ENCODE data around the gene BABAM1. TPM values are rescaled to one million over a fixed set of nuclear protein-coding genes. Genes with fewer than 3 reads are reported as not detected.

Gene BABAM1
- total and polyA plus RNA-seq, 9 of the 15 experiments (the other 6 are each of a cell fraction or from before 2014, with no cell fraction given) = 14.7 to 160 (median 113) TPM

DNA sequence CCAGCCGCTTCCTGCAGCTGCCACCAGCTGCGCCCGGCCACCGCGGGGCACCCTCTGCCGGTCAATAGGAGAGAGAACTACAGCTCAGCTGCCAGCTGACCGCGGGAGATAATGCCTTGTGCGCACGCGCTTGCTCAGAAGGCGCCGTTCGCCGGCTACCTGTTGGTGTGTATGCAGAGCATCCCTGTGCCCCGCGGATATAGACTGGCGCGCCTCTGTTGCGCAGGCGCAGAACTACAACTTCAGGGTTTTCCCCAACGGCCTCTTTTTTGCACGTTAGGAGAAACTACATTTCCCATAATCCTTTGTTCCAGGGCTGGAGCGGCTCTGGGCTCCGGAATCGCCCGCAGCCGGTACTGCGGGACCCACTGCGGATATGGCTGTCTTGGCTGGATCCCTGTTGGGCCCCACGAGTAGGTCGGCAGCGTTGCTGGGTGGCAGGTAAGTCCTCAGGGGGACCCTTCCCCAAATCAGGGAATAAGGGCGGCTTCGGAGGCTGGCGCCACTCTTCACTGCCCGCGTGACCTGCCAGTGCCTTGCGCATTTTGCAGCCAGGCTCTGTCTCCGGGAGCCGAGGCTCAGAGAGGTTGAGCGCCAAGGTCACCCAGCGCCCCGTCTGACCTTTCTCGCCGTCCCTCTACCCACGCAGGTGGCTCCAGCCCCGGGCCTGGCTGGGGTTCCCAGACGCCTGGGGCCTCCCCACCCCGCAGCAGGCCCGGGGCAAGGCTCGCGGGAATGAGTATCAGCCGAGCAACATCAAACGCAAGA, 38.5 kb downstream of the BABAM1 start, which contains the start of gene MRPL34 (continued):
- TF ChIP-seq, protein P1, sequence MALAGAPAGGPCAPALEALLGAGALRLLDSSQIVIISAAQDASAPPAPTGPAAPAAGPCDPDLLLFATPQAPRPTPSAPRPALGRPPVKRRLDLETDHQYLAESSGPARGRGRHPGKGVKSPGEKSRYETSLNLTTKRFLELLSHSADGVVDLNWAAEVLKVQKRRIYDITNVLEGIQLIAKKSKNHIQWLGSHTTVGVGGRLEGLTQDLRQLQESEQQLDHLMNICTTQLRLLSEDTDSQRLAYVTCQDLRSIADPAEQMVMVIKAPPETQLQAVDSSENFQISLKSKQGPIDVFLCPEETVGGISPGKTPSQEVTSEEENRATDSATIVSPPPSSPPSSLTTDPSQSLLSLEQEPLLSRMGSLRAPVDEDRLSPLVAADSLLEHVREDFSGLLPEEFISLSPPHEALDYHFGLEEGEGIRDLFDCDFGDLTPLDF (CRISPR knock-in tag; IDR thresholded peaks at IDR 0.05) = peak; percentile 77; the same call in 1 of the 2 replicates
- TF ChIP-seq, protein P2, sequence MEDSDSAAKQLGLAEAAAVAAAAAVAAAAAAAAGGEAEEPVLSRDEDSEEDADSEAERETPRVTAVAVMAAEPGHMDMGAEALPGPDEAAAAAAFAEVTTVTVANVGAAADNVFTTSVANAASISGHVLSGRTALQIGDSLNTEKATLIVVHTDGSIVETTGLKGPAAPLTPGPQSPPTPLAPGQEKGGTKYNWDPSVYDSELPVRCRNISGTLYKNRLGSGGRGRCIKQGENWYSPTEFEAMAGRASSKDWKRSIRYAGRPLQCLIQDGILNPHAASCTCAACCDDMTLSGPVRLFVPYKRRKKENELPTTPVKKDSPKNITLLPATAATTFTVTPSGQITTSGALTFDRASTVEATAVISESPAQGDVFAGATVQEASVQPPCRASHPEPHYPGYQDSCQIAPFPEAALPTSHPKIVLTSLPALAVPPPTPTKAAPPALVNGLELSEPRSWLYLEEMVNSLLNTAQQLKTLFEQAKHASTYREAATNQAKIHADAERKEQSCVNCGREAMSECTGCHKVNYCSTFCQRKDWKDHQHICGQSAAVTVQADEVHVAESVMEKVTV (CRISPR knock-in tag; IDR thresholded peaks at IDR 0.05) = no peak
- TF ChIP-seq SP2 (IDR thresholded peaks at IDR 0.05; ENCODE audit: extremely low read depth, low read depth, low read length, poor library complexity, severe bottlenecking) (no peak), TEAD2 (tag; IDR thresholded peaks at IDR 0.05) (no peak), ZC3H11A (IDR thresholded peaks at IDR 0.05; ENCODE audit: low read depth, low read length) (no peak), POLR2AphosphoS5 (IDR thresholded peaks at IDR 0.05; ENCODE audit: control insufficient read depth, insufficient read depth, low read depth, low read length) (peak; percentile 43; the same call in 1 of the 2 replicates), CSDE1 (IDR thresholded peaks at IDR 0.05) (no peak), EP400 (IDR thresholded peaks at IDR 0.05) (peak; percentile 76), FOXP1 (CRISPR knock-in tag; IDR thresholded peaks at IDR 0.05) (peak; percentile 27; the same call in 1 of the 2 replicates), NUFIP1 (IDR thresholded peaks at IDR 0.05; ENCODE audit: partially characterized antibody) (peak; percentile 57), MED1 (CRISPR knock-in tag; IDR thresholded peaks at IDR 0.05; ENCODE audit: borderline replicate concordance) (no peak), DACH1 (IDR thresholded peaks at IDR 0.05; ENCODE audit: partially characterized antibody) (peak; percentile 98), NR2F6 (CRISPR knock-in tag; IDR thresholded peaks at IDR 0.05) (no peak), NRF1 (conservative IDR thresholded peaks at IDR 0.05 in 1 of 2, IDR thresholded peaks at IDR 0.05 in 1 of 2) (peak; percentile 98), JUN (IDR thresholded peaks at IDR 0.05; ENCODE audit: borderline replicate concordance, low read depth, low read length) (peak; percentile 29; the same call in 1 of the 2 replicates), JUN (CRISPR knock-in tag; IDR thresholded peaks at IDR 0.05; ENCODE audit: borderline replicate concordance) (no peak), CBX8 (IDR thresholded peaks at IDR 0.05; ENCODE audit: borderline replicate concordance, extremely low read depth, low read depth, low read length, poor library complexity, severe bottlenecking) (no peak), ZNF3 (CRISPR knock-in tag; IDR thresholded peaks at IDR 0.05) (no peak)
- TF ChIP-seq, protein P3, sequence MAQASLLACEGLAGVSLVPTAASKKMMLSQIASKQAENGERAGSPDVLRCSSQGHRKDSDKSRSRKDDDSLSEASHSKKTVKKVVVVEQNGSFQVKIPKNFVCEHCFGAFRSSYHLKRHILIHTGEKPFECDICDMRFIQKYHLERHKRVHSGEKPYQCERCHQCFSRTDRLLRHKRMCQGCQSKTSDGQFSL (CRISPR knock-in tag; IDR thresholded peaks at IDR 0.05) = no peak
- TF ChIP-seq, protein P3 (tag; IDR thresholded peaks at IDR 0.05) = no peak
- TF ChIP-seq, protein P4, sequence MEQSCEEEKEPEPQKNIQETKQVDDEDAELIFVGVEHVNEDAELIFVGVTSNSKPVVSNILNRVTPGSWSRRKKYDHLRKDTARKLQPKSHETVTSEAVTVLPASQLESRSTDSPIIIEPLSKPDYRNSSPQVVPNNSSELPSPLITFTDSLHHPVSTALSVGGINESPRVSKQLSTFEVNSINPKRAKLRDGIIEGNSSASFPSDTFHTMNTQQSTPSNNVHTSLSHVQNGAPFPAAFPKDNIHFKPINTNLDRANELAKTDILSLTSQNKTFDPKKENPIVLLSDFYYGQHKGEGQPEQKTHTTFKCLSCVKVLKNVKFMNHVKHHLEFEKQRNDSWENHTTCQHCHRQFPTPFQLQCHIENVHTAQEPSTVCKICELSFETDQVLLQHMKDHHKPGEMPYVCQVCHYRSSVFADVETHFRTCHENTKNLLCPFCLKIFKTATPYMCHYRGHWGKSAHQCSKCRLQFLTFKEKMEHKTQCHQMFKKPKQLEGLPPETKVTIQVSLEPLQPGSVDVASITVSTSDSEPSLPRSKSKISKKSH (CRISPR knock-in tag; IDR thresholded peaks at IDR 0.05) = no peak

Measured in K562 (cell line).